GM23338 (cell line): ENCODE data around the gene RFX3. TPM values are rescaled to one million over a fixed set of nuclear protein-coding genes. Genes with fewer than 3 reads are reported as not detected.

Source experiments
- ATAC-seq: fragments of 200-7000 bp; cut with Tn5 transposase; 3 replicates; pipeline ENCODE4 v1.9.1; 2020
- DNase-seq: peaks from one replicate; pipeline ENCODE4 v3.0.0-alpha.2; 2015; ENCODE audit warnings: low spot score
- H2AFZ ChIP-seq: fragments of 200-600 bp; sonication (generic); 2 replicates; pipeline ENCODE4 v1.8.0; 2016; ENCODE audit warnings: antibody characterized with exemption, mild to moderate bottlenecking, moderate library complexity
- H3F3A ChIP-seq: fragments of 200-600 bp; sonication (generic); replicated peaks from 2 replicates; pipeline ENCODE4 v1.8.0; 2017; ENCODE audit warnings: antibody characterized with exemption, mixed run types, low read depth
- H3K27ac ChIP-seq: fragments of 200-600 bp; sonication (generic); 2 replicates; pipeline ENCODE4 v1.6.1; 2016; ENCODE audit warnings: low read depth
- H3K27me3 ChIP-seq: fragments of 200-600 bp; sonication (generic); 2 replicates; pipeline ENCODE4 v1.8.0; 2016; ENCODE audit warnings: mild to moderate bottlenecking, mixed run types, moderate library complexity; ENCODE audit not compliant: insufficient read depth
- H3K36me3 ChIP-seq: fragments of 200-600 bp; sonication (generic); 2 replicates; pipeline ENCODE4 v1.8.0; 2016; ENCODE audit warnings: mild to moderate bottlenecking; ENCODE audit not compliant: insufficient read depth
- H3K4me1 ChIP-seq: fragments of 200-600 bp; sonication (generic); 2 replicates; pipeline ENCODE4 v1.8.0; 2016; ENCODE audit warnings: mild to moderate bottlenecking, moderate library complexity; ENCODE audit not compliant: insufficient read depth
- H3K4me2 ChIP-seq: fragments of 200-600 bp; sonication (generic); 2 replicates; pipeline ENCODE4 v1.7.1; 2017; ENCODE audit warnings: mixed run types
- H3K4me3 ChIP-seq: fragments of 200-600 bp; sonication (generic); 2 replicates; pipeline ENCODE4 v1.6.1; 2016; ENCODE audit warnings: mixed run types
- H3K79me2 ChIP-seq: fragments of 200-600 bp; sonication (generic); replicated peaks from 2 replicates; pipeline ENCODE4 v1.8.0; 2017; ENCODE audit warnings: mild to moderate bottlenecking; ENCODE audit not compliant: insufficient read depth
- H3K9me2 ChIP-seq: fragments of 200-600 bp; sonication (generic); 2 replicates; pipeline ENCODE4 v1.8.0; 2017; ENCODE audit not compliant: insufficient read depth
- H4K20me1 ChIP-seq: fragments of 200-600 bp; sonication (generic); replicated peaks from 2 replicates; pipeline ENCODE4 v1.8.0; 2017; ENCODE audit warnings: mild to moderate bottlenecking; ENCODE audit not compliant: insufficient read depth
- H3K27ac Mint-ChIP-seq: 2 replicates; pipeline ENCODE4 v1.8.0; 2020; ENCODE audit warnings: inconsistent platforms, mild to moderate bottlenecking, moderate library complexity, mixed read lengths
- H3K27me3 Mint-ChIP-seq: 3 replicates; pipeline ENCODE4 v1.8.0; 2022; ENCODE audit warnings: low read depth, mild to moderate bottlenecking, moderate library complexity, mixed read lengths, inconsistent platforms; ENCODE audit not compliant: insufficient read depth, poor library complexity
- H3K36me3 Mint-ChIP-seq: 3 replicates; pipeline ENCODE4 v1.8.0; 2021; ENCODE audit warnings: low read depth, mild to moderate bottlenecking, inconsistent platforms, moderate library complexity, mixed read lengths
- H3K4me1 Mint-ChIP-seq: 3 replicates; pipeline ENCODE4 v1.8.0; 2020; ENCODE audit warnings: mild to moderate bottlenecking, inconsistent platforms, mixed read lengths
- H3K4me3 Mint-ChIP-seq: 3 replicates; pipeline ENCODE4 v1.8.0; 2021; ENCODE audit warnings: moderate library complexity, mild to moderate bottlenecking, inconsistent platforms, mixed read lengths
- H3K9me3 Mint-ChIP-seq: 3 replicates; pipeline ENCODE4 v1.8.0; 2020; ENCODE audit warnings: moderate library complexity, mild to moderate bottlenecking, inconsistent platforms, mixed read lengths
- CREB1 ChIP-seq: fragments of 250-450 bp; sonication (Bioruptor Pico); IDR thresholded peaks from 2 replicates; pipeline ENCODE4 v1.5.0; 2020; ENCODE audit warnings: low read depth, mild to moderate bottlenecking, moderate library complexity
- CTCF ChIP-seq, 2 experiments: fragments of 200-600 bp in 1 of 2; sonication (generic) in 1 of 2; conservative IDR thresholded peaks; 2 replicates each; pipeline versions ENCODE4 v1.5.1 to v1.6.1; 2016 to 2017; ENCODE audit warnings: antibody characterized with exemption in 2 of 2, low read depth in 2 of 2, mild to moderate bottlenecking in 2 of 2, moderate library complexity in 1 of 2
- ETS1 ChIP-seq: IDR thresholded peaks from 2 replicates; pipeline ENCODE4 v1.6.1; 2016; ENCODE audit warnings: antibody characterized with exemption
- EZH2 ChIP-seq: fragments of 200-600 bp; sonication (generic); IDR thresholded peaks from one replicate; pipeline ENCODE4 v1.8.0; 2017; ENCODE audit warnings: antibody characterized with exemption, mild to moderate bottlenecking, low read depth; ENCODE audit not compliant: unreplicated experiment
- EZH2phosphoT487 ChIP-seq: fragments of 200-600 bp; sonication (generic); IDR thresholded peaks from one replicate; pipeline ENCODE4 v1.8.1; 2018; ENCODE audit warnings: antibody characterized with exemption; ENCODE audit not compliant: unreplicated experiment
- JUNB ChIP-seq: IDR thresholded peaks from one replicate; pipeline ENCODE4 v1.6.1; 2016; ENCODE audit warnings: antibody characterized with exemption; ENCODE audit not compliant: unreplicated experiment
- NANOG ChIP-seq: IDR thresholded peaks from 2 replicates; pipeline ENCODE4 v1.6.1; 2016; ENCODE audit warnings: antibody characterized with exemption, borderline replicate concordance
- POLR2AphosphoS5 ChIP-seq: IDR thresholded peaks from 2 replicates; pipeline ENCODE4 v1.6.1; 2016; ENCODE audit warnings: antibody characterized with exemption, low read depth
- REST ChIP-seq: IDR thresholded peaks from one replicate; pipeline ENCODE4 v1.6.1; 2018; ENCODE audit warnings: antibody characterized with exemption; ENCODE audit not compliant: unreplicated experiment
- STAT1 ChIP-seq: IDR thresholded peaks from one replicate; pipeline ENCODE4 v1.6.1; 2016; ENCODE audit warnings: antibody characterized with exemption; ENCODE audit not compliant: unreplicated experiment
- ZNF114 ChIP-seq: fragments of 250-450 bp; sonication (Bioruptor Pico); IDR thresholded peaks from 2 replicates; pipeline ENCODE4 v1.5.0; 2020; ENCODE audit warnings: mild to moderate bottlenecking, moderate library complexity
- ZNF331 ChIP-seq: fragments of 250-450 bp; sonication (Bioruptor Pico); IDR thresholded peaks from 2 replicates; pipeline ENCODE4 v1.5.0; 2020; ENCODE audit warnings: low read depth, mild to moderate bottlenecking, moderate library complexity
- ZNF462 ChIP-seq: fragments of 250-450 bp; sonication (Bioruptor Pico); IDR thresholded peaks from 2 replicates; pipeline ENCODE4 v1.5.0; 2020; ENCODE audit warnings: mild to moderate bottlenecking, moderate library complexity
- polyA plus RNA-seq: library from polyadenylated mRNA; unstranded; fragments of >200 nt; fragmentation: Nextera tagmentation; extraction: Ambion mirVana; gene quantifications from 2 replicates; pipeline ENCODE4 v1.2.1, GENCODE V29; 2016
- total RNA-seq: library from RNA; depleted of rRNA; stranded (reverse); fragments of >200 nt; shearing (Covaris generic); gene quantifications from 2 replicates; pipeline ENCODE4 v1.2.3, GENCODE V29; 2014

The RFX3 gene
- total and polyA plus RNA-seq, 2 experiments from 2014 or later = 9.8 to 22.1 TPM

GRCh38 chr9:3385871-3386270 lies 139.9 kb downstream of the RFX3 start:
- no peak overlapping the region for H3K27ac ChIP-seq
- H3K4me2 ChIP-seq = no peak overlapping the region
- no peak overlapping the region for H3K4me3 ChIP-seq
- H2AFZ ChIP-seq = no peak overlapping the region
- DNase-seq = no peak
- TF ChIP-seq STAT1 (no peak), CREB1 (no peak), ZNF331 (CRISPR knock-in tag) (no peak), REST (no peak), ETS1 (no peak), CTCF (conservative IDR thresholded peaks at IDR 0.05; ENCODE audit: low read depth in 2 of 2) (no peak), ZNF114 (CRISPR knock-in tag) (no peak), JUNB (no peak), POLR2AphosphoS5 (no peak), EZH2 (no peak), EZH2phosphoT487 (no peak), ZNF462 (CRISPR knock-in tag) (no peak), NANOG (no peak)
- no peak for ATAC-seq
- H3F3A ChIP-seq = no peaks in the 10 kb centered on the region
- no peaks in the 10 kb centered on the region for H3K4me1 ChIP-seq
- Mint-ChIP-seq H3K4me1 (no peaks in the 10 kb centered on the region), H3K27me3 (peaks cover 4% of the 10 kb centered on the region), H3K36me3 (peaks cover 10% of the 10 kb centered on the region), H3K9me3 (peaks cover 8% of the 10 kb centered on the region), H3K27ac (no peak overlapping the region), H3K4me3 (no peak overlapping the region)
- no peaks in the 10 kb centered on the region for H3K79me2 ChIP-seq
- no peaks in the 10 kb centered on the region for H4K20me1 ChIP-seq
- H3K36me3 ChIP-seq = peaks cover 3% of the 10 kb centered on the region; the same call in 1 of the 2 replicates
- H3K9me2 ChIP-seq = no peaks in the 10 kb centered on the region
- no peaks in the 10 kb centered on the region for H3K27me3 ChIP-seq
